NCI-H345 (cell line): ENCODE measurements around the gene KLB.
"Not testable (repeated sequence)": the region's sequence is repeated elsewhere in the genome, so short reads cannot be mapped to it uniquely, and the experiment has no call there.

Source experiments
- DNase-seq: peaks from one replicate; lab custom pipeline; 2025; lab: John Stamatoyannopoulos, UW

Gene KLB

DNA sequence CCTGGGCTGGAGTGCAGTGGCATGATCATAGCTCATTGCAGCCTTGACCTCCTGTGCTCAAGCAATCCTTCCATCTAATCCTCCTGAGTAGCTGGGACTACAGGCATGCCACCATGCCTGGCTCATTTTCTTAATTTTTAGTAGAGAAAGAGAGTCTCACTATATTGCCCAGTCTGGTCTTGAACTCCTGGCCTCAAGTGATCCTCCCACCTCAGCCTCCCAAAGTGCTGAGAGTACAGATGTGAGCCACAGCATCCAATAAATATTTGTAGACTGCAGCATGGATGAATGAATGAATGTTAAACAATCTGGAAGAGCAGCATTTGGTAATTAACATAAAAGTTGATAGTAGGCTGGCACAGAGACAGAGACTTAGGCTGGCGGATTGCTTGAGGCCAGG is 20.0 kb downstream of the KLB start:
- DNase-seq, result no peak

DNA sequence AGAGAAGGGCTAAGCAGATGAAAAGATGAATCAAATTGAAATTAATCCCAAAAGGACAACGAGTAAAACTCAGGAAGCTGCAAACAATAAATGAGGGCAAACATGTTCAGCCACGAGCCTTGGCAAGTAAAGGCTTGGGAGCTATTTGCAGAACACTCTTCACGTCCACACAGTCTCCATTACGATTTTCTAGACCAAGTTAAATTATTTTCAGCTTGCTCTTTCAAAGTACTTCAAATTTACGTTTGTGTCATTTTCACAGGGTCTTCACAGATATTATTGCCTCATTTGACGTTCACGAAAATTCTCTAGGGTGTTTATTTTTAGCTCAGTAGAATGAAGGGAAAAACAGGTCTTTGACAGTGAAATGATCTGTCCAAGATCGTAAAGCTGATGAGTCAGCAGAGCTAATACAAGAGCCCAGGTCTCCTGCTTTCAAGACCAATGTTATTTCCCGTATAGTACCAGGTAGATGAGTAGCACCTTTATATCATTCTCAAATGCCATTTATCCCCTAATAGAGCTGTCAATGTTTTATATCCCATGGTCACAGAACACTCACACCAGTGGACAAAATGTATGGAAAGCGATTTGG is 20.9 kb downstream of the KLB start:
- no peak for DNase-seq

DNA sequence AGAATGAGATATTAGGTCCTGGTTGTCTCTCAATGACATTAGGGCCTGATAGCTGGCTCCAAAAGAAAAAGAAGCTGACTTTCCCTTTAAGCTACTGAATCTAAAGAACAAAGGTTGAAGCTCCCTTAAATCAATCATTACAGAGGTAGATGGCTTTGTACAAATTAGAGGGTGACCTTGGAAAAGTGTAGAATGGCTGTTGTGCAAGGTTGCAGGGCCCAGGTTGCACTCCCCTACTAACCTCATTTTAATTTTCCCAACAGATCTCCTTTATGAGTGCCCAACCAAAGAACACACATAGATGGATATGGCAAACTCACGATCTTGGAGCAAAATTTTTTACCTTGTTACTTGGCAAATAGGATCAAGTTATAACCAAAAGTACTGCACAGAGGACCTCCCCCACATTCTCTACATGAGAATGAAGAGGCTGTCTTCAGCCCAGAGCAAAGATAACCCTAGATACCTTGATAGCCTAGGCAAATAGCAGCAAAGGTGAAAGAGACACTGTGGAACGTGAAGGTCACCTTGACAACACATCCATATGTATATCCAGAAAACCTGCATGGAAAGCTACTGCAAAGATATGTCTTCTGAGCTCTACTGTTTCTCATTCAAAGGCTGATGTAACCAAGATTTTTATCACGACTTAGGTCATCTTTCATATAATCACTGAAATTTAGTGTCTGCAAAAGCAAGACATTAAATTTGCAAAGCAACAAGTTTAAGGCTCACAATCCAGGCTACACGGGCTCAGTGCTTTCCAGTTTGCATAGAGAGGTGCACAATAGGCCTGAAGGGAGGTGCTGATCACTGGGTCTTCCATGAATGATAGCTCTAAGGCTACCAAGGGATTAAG is 23.0 kb downstream of the KLB start:
- DNase-seq, result no peak

DNA sequence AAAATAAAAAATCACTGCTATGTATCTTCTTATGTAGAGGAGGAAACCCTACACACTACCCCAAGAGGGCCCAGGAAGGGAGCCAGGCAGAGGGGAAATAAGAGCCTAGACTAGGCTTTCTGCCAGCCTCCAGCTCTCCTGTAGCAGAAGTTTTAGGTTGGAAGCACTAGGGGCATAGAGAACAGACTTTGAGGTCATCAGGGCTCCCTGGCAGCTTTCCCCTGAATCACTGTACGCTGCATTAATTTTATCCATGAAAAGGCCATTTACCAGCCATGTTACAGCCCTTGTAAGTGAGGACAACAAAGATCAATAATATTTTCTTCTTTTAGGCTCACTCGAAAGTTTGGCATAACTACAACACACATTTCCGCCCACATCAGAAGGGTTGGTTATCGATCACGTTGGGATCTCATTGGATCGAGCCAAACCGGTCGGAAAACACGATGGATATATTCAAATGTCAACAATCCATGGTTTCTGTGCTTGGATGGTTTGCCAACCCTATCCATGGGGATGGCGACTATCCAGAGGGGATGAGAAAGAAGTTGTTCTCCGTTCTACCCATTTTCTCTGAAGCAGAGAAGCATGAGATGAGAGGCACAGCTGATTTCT is 27.3 kb downstream of the KLB start:
- no peak for DNase-seq

DNA sequence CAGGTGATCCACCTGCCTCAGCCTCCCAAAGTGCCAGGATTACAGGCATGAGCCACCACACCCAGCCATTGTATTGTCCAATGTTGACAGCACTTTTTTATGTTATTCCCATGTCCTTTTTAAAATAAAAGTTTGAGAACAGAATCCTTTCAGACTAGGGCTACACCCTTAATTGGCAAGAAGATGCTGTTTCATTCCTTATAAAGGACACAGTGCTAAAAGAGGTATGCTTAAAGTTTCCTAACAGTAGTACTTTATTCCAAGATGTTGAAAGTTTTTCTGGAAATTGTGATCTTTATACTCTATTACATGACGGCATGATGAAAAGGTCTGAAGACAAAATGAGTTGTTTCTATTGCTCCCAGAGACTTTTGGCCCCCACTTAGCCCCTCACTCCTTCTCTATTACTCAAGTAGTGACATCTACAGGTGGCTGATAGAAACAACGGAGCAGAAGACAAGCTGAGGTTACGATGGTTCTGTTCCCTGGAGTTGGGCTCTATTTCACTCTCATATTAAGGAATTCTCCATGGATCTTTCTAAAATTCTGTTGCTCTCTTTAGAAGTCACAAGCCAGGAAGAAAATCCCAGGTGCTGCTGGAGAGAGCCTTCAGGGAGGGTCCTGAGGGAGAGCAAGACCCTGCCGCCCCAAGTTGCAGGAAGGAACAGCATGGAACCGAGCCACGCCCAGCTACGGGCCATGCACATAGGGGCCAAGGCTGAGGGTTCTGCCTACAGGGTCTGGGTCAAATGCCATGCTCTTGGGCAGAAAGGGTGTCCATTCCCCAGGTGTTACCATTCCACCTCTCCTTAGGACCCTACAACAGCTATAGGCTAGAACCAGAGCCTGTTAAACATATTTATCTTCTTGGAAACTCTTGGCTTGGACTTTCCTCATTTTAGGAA is 29.2 kb downstream of the KLB start:
- no peak for DNase-seq

DNA sequence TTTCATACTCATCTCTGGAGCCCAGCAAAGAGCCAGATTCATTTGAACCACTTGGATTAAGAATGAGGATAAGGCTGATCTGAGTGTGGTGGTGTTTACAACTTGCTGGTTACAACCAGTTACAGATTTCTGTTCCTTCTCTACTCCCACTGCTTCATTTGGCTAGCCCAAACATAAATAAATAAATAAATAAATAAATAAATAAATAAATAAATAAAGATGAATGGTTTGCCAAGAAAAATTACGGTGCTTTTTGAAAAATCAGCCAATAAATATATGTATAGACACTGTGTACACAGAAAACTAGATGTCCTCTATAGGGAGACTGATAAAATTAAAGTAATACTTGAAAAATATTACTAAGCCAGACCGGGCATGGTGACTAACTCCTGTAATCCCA is 34.9 kb downstream of the KLB start:
- DNase-seq, result no peak

DNA sequence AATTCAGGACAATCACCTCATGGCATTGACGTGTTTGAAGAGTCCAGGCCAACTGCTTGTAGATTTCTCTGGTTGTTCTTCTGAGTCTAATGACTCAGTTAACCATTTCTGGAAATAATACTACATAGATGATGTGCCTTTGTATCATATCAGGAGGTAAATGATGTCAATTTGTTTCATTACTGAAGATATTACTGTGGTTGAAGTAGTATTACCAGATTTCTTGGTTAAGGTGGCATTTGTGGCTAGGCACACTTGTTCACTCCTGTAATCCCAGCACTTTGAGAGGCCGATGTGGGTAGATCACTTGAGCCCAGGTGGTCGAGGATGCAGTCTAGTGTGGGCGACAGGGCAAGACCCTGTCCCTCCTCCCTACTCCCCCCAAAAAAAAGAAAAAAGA is 36.3 kb downstream of the KLB start:
- no peak for DNase-seq

DNA sequence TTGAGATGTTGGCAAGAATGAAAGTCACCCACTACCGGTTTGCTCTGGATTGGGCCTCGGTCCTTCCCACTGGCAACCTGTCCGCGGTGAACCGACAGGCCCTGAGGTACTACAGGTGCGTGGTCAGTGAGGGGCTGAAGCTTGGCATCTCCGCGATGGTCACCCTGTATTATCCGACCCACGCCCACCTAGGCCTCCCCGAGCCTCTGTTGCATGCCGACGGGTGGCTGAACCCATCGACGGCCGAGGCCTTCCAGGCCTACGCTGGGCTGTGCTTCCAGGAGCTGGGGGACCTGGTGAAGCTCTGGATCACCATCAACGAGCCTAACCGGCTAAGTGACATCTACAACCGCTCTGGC is 39.7 kb downstream of the KLB start:
- no peak for DNase-seq

DNA sequence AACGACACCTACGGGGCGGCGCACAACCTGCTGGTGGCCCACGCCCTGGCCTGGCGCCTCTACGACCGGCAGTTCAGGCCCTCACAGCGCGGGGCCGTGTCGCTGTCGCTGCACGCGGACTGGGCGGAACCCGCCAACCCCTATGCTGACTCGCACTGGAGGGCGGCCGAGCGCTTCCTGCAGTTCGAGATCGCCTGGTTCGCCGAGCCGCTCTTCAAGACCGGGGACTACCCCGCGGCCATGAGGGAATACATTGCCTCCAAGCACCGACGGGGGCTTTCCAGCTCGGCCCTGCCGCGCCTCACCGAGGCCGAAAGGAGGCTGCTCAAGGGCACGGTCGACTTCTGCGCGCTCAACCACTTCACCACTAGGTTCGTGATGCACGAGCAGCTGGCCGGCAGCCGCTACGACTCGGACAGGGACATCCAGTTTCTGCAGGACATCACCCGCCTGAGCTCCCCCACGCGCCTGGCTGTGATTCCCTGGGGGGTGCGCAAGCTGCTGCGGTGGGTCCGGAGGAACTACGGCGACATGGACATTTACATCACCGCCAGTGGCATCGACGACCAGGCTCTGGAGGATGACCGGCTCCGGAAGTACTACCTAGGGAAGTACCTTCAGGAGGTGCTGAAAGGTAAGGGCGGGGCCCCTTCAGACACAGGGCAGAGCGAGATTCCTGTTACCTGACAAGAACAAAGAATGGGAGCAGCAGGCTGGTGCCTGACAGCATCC is 40.3 kb downstream of the KLB start:
- no peak for DNase-seq

DNA sequence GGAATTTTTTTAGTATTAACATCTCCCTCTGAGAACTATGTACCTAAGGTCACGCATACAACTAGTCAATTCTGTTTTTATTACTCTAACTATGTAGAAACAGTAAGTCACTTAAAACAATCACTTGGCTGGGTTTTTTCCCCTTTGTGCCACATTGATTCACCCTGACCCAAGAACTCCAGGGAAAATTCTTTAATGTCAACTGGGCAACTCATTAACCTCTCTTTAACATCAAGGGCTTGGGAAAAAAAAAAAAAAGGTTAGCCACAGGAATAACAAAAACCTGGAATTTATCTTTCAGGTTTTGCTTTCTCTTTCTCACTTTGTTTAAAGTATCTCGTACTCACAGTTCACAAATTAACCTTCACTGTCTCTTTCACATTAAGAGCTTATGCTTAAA is 43.9 kb downstream of the KLB start:
- DNase-seq, result no peak

DNA sequence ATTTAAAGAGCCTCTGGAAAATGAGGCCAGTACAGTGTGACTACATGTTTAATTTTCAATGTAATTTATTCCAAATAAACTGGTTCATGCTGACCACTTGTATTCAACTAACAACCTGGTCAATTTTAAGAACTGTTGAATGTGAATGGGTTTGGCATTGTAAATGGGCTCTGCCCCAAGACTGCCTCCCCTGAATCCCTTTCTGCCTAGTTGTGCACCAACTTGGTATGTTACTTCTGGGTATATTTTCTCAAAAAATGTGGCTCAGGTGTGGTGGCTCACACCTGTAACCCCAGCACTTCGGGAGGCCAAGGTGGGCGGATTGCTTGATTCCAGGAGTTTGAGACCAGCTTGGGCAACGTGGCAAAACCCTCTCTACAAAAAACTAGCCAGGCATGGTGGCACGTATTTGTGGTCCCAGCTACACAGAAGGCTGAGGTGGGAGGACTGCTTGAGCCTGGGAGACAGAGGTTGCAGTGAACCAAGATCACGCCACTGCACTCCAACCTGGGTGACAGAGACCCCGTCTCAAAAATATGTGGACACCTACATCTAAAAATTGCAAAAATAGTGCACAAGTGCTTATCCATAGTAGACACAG is 44.8 kb downstream of the KLB start:
- no peak for DNase-seq

DNA sequence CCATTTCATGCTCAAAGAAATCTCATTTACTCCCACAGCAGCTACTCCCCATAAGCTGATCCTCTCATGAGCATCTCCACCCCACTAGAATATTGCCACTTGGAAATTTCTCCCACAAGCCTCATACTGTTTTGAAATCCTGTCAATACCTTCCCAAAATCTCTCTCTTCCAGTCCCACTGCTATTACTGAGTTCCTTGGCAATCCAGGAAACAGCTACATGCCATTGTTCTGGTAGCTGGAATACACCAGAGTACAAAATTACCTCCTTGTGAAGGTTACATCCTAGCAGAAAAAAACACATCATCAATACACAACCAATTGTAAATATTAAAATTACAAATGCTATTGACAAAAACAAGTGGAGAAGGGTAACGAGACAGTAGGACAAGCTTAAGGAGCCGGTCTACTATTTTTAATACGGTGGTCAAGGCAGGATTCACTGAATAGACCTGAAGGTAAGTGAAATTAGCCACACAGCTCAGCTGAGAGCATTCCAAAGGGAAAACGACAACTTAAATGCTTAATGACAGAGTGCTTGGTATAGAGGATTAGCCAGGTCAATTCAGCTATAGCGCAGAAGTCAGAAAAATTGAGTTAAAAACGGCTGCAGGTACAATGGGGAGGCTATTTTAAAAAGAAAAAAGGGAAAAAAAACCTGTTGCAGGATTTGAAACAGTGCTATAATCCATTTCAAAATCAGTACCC is 45.6 kb downstream of the KLB start:
- no peak for DNase-seq

DNA sequence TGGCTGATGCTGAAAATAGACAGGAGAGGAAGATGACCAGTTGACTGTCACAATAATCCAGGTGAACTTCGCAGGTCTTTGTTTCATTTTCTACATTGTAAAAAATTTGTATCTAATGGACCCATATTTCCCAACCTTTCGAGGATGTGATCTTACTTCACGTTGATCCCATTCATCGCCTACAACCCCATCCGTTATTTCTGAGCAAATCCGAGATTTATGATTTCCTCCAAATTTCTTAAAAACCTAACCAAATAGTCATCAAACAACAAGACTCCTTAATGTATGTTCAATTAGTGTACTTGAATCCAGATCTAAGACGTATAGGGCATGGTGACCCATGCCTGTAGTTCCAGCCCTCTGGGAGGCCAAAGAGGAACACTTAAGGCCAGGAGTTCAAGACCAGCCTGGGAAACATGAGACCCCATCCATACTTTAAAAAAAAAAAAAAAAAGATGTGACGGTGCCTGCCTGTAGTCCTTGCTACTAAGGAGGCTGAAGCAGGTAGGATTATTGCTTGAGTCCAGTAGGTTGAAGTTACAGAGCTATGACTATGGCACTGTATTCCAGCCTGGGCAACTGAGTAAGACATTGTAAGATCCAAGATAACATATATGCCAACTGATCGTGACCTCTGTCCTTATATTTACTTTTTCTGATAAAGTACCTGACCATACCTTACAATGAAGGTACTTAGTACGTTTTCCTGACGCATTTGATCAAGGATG is 46.3 kb downstream of the KLB start:
- no peak for DNase-seq

DNA sequence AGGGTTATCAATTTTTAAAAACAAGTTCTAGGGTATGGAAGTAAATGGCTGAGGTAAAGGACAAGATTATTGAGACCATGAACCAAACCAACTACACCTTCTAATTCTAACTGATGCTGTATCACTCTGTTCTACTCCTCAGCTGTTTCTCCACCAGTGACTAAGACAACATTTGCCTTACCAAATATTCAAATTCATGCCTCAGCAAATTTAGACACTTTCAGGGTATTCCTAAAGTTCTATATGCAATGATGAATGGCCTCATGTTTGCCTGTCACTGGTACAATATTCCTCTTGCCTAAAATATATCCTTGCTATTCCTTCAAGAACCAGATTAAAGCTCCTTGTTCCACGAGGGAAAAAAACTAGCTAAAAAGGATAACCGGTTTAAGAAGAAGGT is 47.0 kb downstream of the KLB start:
- DNase-seq, result no peak

DNA sequence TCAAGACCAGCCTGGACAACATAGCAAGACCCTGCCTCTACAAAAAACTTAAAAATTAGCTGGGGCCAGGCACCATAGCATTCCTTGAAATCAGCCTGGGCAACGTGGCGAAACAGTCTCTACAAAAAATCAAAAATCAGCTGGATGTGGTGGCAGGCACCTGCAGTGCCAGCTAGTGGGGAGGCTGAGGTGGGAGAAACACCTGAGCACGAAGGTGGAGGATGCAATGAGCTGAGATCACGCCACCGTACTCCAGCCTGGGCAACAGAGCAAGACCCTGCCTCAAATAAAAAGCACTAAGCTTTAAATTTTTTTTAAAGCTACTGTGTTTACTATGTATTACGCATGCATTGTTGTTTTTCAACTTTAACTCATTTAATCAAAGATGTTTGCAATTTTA is 48.8 kb downstream of the KLB start:
- DNase-seq, result no peak

DNA sequence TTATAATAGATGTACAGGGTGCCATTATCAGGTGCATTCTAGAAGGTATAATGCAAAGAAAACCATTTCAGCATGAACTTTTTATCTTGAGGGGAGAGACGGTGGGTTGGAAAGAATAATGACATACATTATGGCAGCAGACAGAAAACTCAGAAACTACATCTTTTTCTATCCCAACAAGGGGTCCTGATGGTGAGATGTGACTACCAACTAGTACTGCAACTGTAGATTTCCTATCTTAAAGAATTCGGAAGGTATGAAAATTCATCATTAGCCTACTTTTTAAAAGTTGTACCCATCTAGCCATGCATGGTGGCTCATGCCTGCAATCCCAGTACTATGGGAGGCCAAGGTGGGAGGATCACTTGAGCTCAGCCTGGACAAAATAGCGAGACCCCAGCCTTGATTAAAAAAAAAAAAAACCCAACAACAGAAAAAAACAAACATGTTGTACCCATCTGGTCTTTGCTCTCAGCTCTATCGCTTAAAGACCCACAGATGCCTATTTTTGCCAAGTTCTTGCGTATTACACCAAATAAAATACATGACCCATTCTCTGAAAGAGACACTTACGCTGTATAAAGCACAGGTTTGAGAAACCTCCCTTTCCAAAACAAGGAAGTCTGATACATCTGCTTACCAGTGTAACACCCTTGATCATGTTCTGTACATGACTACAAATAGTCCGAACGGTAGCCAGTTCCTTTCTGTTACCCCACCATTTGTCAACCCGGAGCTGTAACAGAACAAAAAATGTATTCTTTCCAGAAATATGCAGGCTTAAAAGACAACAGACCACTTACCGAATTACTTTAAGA is 50.4 kb downstream of the KLB start:
- DNase-seq, result no peak

DNA sequence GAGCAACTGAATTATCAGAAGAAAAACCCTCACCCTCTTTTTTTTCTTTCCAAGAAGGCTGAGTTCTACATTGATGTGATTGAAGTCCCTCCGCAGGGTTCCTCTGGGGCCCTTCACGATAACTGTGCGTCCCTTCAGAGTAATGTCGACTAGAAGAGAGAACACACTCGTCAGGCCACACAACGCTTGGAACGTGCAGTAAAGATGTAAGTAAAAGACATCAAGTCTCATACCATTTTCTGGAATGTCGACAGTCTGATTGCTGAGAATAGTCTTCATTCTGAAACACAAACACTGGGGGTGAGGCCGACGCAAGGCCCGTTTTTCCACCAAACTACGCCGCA is 51.4 kb downstream of the KLB start:
- DNase-seq, result not testable (repeated sequence)

DNA sequence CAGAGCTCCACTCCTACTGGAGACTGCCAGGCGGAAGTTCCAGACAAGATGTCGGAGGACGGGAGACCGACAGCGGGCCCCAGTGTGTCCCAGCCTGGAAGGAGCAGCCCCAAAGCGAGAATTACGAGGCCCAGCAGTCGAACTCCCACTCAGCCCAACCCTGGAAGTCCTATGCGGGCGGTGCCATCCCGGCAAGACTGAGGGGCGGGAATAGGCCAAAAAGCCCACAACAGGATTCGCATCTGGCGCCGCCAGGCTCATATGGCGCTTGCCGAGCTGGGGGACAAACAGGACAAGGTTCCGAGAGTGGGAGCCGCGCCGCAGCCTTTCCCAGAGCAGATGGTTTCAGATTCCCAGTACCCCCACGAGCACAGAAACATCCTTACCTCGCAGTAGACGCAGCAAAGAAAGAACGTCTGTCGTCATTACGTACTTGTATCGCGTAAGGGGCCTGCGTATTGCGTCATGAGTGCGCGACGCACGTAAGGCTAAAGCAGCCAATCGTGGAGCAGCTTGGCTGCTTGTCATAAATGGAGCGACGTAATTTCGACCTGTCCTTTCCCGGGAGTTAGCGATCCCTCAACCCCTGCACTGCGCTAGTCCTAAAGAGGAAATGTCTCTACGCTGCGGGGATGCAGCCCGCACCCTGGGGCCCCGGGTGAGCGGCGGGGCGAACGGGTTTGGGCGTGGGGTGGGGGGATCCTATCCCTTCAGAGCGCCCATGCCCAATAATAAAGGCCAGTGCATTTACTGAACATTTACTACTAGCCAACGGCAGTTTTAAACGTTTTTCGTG is 52.0 kb downstream of the KLB start, which contains the start of the genes LIAS and RPL9:
TSS of gene LIAS (plus strand) at position 552 of the 796 bp plus-strand sequence. CDS start at position 614, 62 bp downstream.
TSS of gene RPL9 (minus strand) at position 418 of the 796 bp plus-strand sequence. CDS start 483 bp downstream, outside the sequence.
- DNase-seq, result peak; percentile 96
